ENCODE measurements around the gene TMOD1.

DNA sequence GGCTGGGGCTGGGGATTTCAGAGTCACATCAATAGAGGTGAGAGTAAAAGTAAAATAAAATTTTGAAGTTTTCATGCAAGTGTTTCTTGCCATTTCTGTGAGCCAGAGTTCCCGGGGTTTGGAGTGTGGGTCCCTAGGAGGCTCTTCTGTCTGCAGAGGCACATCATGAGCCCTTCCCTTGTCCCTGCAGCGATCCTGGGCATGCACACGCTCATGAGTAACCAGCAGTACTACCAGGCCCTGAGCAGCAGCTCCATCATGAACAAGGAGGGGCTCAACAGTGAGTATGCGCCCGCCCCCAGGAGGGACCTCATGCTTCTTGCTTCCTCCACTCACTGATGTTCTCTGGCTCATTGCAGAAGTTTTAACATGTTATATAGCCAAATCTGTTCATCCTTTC, 61.1 kb downstream of the TMOD1 start:
- TF ChIP-seq CTCF (IDR thresholded peaks at IDR 0.05): no peak
- no peak for TF ChIP-seq EZH2 (IDR thresholded peaks at IDR 0.05)
- no peak for TF ChIP-seq EZH2phosphoT487 (IDR thresholded peaks at IDR 0.05)
